BJ (cell line): ENCODE measurements around the gene NECTIN3. TPM values are rescaled to one million over a fixed set of nuclear protein-coding genes. Genes with fewer than 3 reads are reported as not detected.
A peak's percentile ranks its signal among the peaks of the same experiment; 100 is the strongest.

ENCODE experiments used
- CTCF ChIA-PET: fragments of 350-600 bp; formaldehyde crosslinking; extraction: SDS; loops from one replicate; lab custom pipeline; 2021; ENCODE audit warnings: antibody characterized with exemption, inconsistent platforms; lab: Yijun Ruan, JAX
- POLR2A ChIA-PET: fragments of 300-600 bp; sonication (Branson Sonifier 250); formaldehyde crosslinking; extraction: SDS; loops from one replicate; lab custom pipeline; 2021; ENCODE audit warnings: antibody characterized with exemption; lab: Charles Lee
- DNase-seq: peaks from one replicate; pipeline ENCODE4 v3.0.0-alpha.2; 2011; ENCODE audit warnings: low read depth
- H3K27me3 ChIP-seq: 2 replicates; pipeline ENCODE4 v1.6.0; 2011; ENCODE audit warnings: low read length; ENCODE audit not compliant: control insufficient read depth, insufficient read depth
- H3K36me3 ChIP-seq: 2 replicates; pipeline ENCODE4 v1.5.1; 2011; ENCODE audit warnings: low read length; ENCODE audit not compliant: control insufficient read depth, insufficient read depth
- H3K4me3 ChIP-seq: 2 replicates; pipeline ENCODE4 v1.5.1; 2011; ENCODE audit warnings: low read depth, mild to moderate bottlenecking, control low read depth, low read length
- CTCF ChIP-seq: IDR thresholded peaks from 2 replicates; pipeline ENCODE4 v1.5.1; 2011; ENCODE audit warnings: low read depth, mild to moderate bottlenecking, control low read depth, inconsistent platforms, low read length, moderate library complexity; ENCODE audit not compliant: insufficient read depth
- polyA plus RNA-seq: library from polyadenylated mRNA; depleted of rRNA; stranded (reverse); fragments of >200 nt; gene quantifications from 2 replicates; pipeline ENCODE4 v1.2.3, GENCODE V29; 2011

Gene NECTIN3
- polyA plus RNA-seq, 1 experiment: 24.7 TPM

- CTCF ChIA-PET: interaction anchor here (1.1 kb wide), 1 partner anchor 12 kb away, joined by 3 read pairs; no protein-coding TSS in a partner anchor
- DNase-seq: no peak
- TF ChIP-seq CTCF: no peak
- POLR2A ChIA-PET: no interaction called here
- Histone ChIP-seq H3K4me3 (no peak overlapping the region), H3K27me3 (no peaks in the 10 kb centered on the region), H3K36me3 (no peaks in the 10 kb centered on the region)
Measured at GRCh38 chr3:111134302-111134701, 62.7 kb downstream of the NECTIN3 start.

DNA sequence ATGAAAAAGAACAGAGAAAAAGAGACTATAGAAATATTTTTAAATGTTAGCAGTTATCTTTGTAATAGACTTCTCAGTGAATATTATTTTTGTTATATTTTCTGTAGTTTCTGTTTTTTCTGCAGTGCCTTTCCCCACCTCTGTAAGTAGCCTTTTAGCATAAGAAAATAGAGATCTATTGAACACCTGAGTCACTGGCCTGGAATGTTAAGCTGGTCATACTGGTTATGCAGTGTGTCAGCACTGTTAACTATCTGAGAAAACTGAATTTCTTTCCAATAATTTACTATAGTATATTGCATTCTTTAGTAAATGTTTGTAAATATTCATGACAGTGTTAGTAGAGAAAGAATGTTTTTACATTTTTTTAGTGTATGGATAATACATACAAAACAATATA lies 79.8 kb downstream of the NECTIN3 start:
- TF ChIP-seq CTCF: peak; percentile 10; the same call in 1 of the 2 replicates
- CTCF ChIA-PET: no interaction called here
- POLR2A ChIA-PET: no interaction called here
- H3K4me3 ChIP-seq: no peak overlapping the region
- H3K36me3 ChIP-seq: no peaks in the 10 kb centered on the region
- H3K27me3 ChIP-seq: no peaks in the 10 kb centered on the region
- no peak for DNase-seq

DNA sequence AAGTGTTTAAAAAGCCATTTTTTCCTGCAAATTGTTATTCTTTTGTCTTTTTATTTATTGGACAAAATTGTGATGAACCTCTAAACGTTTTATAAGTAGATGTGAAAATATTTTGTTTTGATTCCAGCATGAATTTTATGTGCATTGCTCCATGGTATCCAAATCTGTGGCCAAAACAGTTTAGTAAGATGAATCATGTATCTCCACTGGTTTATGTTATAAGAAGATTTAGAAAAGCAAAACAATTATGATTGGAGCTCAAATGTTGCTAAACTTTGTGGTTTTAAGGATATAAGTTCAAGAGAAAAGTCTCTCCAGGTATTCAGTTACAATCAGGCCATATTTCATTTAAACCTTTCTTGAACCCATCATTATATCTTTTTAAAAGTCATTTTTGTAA lies 80.9 kb downstream of the NECTIN3 start:
- Histone ChIP-seq H3K27me3 (no peaks in the 10 kb centered on the region), H3K36me3 (no peaks in the 10 kb centered on the region), H3K4me3 (no peak overlapping the region)
- TF ChIP-seq CTCF: no peak
- ChIA-PET CTCF (no interaction called here), POLR2A (no interaction called here)
- no peak for DNase-seq

- POLR2A ChIA-PET: no interaction called here
- no peak for TF ChIP-seq CTCF
- Histone ChIP-seq H3K36me3 (peaks cover 4% of the 10 kb centered on the region), H3K4me3 (no peak overlapping the region), H3K27me3 (no peaks in the 10 kb centered on the region)
- DNase-seq: no peak
- CTCF ChIA-PET: no interaction called here
Measured at GRCh38 chr3:111156517-111156916, 84.9 kb downstream of the NECTIN3 start.

GRCh38 chr3:111159391-111159790 lies 87.8 kb downstream of the NECTIN3 start:
- POLR2A ChIA-PET: no interaction called here

More at GRCh38 chr3:111159391-111159790, 87.8 kb downstream of the NECTIN3 start:
- peaks cover 4% of the 10 kb centered on the region for H3K36me3 ChIP-seq
- DNase-seq: no peak
- no peaks in the 10 kb centered on the region for H3K27me3 ChIP-seq
- CTCF ChIA-PET: no interaction called here
- no peak overlapping the region for H3K4me3 ChIP-seq
- no peak for TF ChIP-seq CTCF
